CD4-positive, alpha-beta T cell treated with Interleukin-10 for 1 hour (primary cell): ENCODE data around the gene DAPP1.
A peak's percentile ranks its signal among the peaks of the same experiment; 100 is the strongest.

ENCODE experiments used
- DNase-seq: peaks from one replicate; pipeline ENCODE4 v3.0.0-alpha.2; 2020

The DAPP1 gene

DNA sequence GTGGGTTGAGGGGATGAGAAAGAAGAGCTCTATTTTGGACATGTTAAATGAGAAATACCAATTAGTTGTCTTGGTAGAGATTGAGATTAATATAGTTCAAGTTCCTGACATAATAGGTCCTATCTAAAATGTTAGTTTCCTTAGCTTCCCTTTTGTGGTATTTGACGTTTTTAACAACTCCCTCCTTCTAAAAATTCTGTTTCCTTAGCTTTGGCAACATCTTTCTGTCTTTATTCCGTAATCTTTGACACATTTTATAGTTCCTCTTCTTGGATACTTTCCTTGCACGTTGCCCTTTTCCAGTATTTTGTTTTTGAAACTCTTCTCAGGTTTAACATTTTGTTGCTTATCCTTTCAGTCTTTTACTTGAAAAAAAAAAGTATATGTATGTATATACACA, 40.7 kb downstream of the DAPP1 start:
- no peak for DNase-seq

DNA sequence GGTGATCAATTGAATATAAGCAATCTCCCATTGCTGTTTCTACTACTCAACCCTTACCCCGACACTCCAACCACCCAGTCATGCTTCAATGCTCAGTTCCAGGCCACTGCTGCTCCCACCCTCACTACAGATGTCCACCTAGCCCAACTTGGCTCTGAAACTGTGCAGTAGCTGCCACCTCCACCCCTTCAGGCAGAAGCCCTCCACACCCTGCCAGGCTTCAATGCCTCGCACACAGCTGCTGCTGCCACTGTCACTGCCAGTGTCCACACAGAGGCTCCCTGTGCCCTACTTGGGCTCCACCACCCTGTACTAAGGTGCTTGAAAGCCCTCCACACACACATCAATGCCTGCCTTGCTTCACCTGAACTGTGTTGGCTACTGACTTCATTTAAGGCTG, 43.0 kb downstream of the DAPP1 start:
- DNase-seq = no peak

DNA sequence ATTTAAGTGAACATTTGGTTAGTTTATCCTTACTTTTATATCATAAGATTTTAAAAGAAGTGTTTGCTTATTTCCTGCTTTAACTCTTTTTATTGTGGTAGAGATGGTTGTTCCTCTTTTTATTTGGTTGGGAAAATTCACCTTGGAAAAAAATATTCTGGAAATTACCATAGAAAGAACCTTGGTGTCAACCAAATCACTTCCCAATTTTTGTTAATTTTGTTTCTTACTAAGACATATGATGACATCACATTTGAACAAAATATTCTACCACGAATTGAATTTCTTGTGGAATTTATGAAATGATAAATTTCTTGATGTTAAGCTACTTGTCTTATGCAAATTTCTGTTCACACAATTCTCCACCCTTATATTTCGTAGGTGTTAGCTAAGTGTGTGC, 43.9 kb downstream of the DAPP1 start:
- no peak for DNase-seq

DNA sequence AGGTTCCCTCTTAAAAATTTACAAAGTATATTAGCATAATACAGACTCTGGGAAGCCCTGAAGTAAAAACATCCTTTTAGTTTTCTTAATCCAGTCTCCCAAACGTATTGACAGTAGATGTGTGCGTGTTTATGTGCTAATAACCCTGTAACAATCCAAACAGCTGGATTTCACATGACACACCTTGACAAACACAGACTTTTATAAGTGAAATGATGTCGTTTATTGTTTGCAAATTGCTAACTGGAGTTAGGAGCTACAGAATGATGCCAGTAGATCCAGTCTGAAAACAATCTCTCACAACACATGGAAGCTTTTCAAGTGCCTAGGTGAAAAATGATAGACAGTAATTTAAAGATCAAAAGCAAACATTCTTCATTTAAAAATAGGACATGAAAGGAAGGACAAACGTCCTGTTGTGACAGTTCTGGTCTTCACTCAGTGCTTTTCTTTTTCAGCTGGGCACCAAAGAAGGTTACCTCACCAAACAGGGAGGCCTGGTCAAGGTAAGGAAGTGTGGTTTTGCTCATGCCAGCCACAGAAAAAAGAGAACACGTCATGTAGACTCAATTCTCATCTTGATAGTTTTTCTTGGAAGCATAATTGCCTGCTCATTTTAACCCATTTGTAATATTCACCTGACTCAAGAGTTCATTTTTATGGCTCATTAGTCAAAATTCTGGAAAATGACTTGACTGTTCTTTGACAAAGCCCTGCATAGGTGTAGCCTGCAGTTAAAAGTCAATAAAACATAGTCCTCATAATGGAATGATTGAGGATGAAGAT, 44.7 kb downstream of the DAPP1 start:
- no peak for DNase-seq

DNA sequence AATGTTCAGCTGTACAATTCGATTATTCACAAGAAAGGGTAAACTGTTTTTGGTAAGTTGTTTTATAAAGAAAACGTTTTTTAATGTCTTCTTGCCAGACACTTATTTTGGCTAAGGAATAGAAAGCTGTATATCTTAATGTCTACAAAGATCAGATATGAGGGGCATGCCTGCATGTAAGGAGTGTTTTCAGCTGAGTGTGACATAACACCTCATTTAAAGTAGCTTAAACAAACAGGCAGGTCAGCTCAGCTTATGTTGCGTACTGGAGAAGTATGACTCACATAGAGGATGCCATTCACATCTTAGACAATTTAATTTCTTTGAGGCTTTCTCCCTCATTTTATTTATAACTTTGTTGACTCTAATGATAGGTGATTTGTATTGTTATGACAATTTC, 47.2 kb downstream of the DAPP1 start:
- no peak for DNase-seq

DNA sequence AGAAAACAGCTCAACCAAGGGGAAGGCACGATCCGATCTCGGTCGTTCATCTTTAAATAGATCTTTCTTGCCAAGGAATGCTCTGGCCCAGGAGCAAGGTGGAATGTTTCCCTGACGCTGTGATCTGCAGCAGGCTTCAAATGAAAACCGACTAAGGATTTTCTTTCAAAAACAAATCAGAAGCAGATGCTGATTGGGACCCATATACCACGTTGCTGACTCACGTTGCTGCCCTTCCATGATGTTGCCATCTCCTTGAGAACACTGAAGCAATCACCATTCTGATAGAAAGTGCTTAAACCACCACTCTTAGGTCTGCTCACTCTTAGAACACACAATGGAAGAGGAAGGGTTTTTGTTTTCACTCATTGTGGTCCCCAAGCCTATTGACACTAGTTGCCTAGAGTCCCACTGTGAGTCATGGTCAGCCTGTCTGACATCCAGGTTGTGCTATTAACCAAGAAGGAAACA, 51.5 kb downstream of the DAPP1 start:
- no peak for DNase-seq

DNA sequence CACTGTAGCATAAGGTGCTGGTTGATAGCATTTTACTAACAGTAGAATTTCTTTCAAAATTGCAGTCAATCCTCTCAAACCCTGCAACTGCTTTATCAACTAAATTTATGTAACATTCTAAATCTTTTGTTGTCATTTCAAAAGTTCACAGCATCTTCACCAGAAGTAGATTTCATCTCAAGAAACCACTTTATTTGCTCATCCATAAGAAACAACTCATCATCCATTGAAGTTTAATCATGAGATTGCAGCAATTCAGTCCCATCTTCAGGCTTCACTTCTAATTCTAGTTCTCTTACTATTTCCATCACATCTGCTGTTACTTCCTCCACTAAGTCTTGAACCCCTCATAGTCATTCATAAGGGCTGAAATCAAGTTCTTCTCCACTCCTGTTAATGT, 55.9 kb downstream of the DAPP1 start:
- DNase-seq = no peak

DNA sequence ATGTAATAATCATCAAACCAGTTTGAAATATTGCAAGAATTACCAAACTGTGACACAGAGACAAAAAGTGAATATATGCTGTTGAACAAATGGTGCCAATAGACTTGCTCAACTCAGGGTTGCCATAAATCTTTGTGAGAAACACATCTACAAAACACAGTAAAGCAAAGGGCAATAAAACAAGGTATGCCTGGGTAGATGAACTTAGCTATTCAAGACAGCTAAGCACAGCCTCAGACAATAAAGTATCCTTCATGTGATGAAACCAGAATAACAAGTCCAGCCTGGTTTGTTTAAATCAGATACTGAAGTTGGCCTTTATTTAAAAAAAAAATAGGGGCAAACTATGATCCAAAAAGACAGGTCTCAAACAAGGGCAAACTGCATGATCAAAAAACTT, 58.4 kb downstream of the DAPP1 start:
- DNase-seq = no peak

DNA sequence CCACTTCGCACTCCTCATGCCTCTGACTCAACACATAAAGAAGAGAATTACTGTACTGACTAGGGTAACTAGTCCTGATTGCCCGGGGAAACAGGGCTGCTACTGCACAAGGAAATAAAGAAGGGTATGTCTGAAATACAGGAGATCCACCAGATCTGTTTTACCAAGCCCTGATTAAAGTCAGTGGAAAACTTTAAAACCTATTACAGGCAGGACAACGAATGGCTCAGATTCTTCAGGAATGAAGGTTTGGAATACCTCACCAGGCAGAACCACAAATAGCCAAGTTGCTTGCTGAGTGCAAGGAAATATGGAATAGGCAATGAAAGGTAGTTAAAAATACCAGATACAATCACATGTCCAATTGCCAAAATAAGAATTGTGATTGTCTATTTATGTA, 60.3 kb downstream of the DAPP1 start:
- DNase-seq = no peak

DNA sequence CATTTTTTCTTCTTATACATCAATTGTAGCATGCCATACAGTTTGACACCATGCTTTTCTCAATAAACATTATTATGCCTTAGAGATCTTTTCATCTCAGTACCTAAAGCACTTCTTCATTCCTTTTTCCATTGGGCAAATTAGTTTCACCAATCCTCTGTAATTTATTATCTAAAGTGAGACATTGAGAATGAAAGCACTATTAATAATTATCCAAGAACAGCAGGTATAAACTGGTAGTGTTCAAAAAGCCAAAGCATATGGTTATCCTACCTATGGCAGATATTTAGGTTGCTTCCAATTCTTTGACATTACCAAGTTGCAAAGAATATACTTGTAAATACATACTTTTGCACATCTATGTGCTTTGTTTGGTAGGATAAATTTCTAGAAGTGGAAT, 62.0 kb downstream of the DAPP1 start:
- no peak for DNase-seq

DNA sequence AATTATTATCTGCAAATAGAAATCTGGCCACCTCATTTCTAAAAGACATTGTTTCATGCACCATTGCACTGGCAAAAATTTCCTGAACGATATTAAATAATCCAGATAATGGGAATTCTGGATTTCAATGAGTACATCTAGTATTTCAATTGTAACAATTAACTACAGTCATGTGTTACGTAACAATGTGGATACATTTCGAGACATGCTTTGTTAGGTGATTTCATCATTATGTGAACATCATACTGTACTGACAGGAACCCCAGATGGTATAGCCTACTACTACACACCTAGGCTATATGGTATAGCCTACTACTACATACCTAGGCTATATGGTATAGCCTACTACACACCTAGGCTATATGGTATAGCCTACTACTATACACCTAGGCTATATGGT, 62.8 kb downstream of the DAPP1 start:
- DNase-seq = no peak

DNA sequence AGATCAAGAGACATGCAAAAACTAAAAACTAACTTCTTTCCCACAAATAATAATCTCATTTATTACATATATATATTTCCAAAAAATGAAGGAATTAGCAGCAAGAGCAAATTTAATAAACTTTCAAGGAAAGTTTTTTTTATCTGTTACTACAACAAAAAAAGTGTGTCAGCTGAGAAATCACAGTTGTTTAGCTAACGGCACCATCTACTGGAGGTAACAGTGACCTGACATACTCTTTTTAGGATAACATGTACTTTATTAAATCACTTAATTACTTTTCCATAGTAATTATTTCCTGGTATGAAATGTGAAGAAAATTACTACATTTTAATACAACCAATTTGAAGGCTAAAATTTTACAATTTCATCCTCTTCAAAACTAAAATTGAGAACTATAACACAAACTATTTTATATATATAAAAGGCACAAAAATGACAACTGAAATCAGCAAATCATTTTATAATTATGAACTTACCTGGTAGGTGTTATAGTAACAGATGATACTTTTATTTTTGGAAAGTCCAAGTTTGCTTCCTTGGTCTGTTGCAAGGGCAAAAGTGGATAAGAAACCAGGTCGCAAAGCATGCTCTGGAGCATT, 68.5 kb downstream of the DAPP1 start:
- DNase-seq = peak; percentile 67

DNA sequence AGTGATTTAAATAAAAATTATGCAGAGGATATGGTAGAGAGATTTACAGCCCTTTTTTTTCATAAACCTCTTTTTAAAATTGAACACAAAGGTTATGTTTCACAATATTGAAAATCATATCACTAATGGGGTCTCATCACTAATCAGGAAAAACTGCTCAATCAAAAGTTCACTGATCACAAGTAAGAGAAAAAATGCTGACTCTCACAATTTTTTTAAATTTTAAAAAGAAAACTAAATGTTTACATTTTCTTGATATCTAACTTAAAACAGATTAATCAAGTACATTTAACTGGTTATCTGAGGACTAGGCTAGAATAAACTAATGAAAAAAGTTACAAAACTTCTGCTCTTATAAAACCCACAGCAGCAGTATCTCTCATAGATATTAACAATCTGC, 69.1 kb downstream of the DAPP1 start:
- DNase-seq = no peak

DNA sequence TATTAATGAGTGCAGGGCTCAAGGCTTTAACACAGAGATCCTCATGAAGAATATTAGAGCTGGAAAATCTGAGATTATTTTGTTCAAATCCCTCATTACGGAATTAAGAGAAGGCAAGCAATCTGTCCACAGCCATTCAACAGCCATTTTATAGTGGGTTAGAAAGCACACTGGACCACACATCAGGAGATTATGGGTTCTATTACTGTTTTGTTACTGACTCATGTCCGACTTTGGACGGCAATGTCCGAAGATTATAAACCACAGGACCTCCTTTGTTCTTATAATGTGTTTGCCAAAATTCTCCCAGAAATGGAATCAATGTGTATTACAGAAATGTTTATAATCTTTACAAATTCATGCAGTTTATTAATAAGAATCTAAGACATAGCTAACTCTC, 69.5 kb downstream of the DAPP1 start:
- no peak for DNase-seq

DNA sequence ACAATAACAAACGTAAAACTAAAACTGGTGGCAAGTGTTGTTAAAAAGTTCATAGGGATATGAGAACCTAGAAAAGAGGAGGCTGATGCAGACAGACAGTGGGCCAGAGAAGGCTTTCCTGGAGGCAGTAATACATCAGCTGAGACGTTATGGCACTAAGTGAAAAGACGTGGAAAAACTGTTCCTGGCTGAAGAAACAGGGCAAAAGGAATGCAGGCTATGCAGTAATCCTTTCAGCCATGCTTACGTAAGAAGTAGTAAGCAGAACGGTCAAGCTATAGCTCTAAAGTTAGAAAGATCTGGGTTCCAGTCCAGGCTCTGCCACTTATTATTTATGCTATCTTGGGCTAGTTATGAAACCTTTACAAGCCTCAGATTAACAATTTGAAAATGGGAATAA, 71.2 kb downstream of the DAPP1 start:
- no peak for DNase-seq

DNA sequence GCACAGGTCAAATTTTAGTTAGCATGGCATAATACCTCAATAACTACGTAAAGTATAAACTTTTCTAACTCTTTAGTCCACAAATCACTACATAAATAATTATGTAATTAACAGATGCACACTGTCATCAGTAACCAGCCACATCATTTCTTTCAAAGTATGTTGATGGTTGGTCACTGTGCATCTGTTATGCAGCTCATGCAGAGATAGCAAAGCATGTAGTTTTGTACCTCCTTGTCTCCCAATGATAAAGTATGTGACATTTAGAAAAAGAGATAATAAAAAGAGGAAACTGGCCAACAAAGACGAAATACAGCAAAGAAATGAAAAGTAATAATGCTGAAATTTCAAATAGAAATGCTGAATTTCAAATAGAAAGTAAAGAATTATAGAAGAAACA, 74.7 kb downstream of the DAPP1 start:
- DNase-seq = no peak

DNA sequence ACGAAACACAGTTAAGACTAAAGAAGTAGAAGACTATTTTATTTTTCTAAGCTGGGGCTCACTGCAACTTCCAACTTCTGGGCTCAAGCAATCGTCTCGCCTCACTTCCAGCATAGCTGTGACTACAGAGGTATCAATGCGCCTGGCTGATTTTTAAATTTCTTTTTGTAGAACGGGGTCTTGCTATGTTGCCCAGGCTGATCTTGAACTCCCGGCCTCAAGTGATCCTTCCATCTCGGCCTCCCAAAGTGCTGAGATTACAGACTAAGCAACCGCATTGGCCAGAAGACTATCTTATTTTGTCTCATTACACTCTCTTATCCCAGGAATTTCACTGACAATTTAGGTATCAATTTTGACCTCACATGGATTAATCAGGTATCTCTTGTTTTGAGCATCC, 76.4 kb downstream of the DAPP1 start:
- no peak for DNase-seq

DNA sequence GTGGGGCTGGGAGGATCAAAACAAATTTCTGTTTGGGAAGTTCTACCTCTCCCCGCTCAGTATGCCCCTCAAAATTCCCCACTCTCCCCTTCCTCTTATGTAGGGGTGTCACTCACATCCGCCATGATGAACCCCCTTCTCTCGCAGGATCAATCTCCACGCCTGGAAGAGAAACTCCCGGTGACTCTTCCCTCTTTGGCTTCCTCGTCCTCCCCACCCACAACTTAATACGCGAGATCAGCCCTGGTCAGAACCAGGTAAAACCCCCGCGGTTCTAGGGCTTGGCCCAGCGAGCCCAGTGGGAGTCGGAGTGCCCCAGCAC, 77.2 kb downstream of the DAPP1 start:
- DNase-seq = no peak

DNA sequence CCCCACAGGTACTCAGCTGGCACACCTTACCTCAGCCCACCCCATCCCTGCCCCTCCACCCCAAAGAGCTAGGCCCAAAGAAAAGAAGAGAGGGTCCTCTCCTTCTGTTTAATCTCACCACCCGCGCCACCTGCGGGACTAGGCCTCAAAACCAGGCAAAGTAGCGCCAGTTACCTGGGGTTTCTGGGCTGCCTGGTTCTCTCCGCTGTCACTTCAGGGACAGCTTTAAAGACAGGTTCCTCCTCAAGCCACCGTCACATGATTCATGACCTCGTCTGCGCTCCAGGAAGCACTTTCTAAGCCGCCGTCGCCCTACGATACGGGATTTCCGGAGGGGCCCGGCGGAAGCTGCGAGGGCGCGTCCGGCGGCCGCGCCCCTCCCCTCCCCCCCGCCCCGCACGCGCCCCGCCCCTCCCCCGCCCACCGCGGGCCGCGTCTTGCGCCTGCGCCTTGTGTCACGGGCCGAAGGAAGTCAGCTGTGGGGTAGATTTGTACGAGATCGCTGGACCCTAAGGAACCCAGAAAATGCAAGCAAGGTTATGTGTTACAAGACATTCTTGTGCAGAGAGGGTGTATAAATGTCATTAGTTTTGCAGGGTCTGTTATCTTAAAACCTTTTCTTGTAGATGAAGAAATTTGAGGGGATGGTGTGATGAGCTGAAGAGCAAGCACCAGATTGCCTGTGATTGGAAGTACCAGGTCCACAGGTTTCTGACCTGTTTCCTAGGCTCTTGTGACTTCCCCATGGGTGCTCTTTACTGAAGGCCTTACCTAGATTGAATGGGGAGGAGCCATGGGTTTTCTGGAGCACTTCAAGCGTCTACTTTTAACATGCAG, 77.8 kb downstream of the DAPP1 start, which contains the start of gene LAMTOR3:
Gene LAMTOR3, minus strand, starts transcription at position 267 of the 837 bp plus-strand sequence. CDS start 464 bp downstream, outside the sequence.
- peak; percentile 94 for DNase-seq

DNA sequence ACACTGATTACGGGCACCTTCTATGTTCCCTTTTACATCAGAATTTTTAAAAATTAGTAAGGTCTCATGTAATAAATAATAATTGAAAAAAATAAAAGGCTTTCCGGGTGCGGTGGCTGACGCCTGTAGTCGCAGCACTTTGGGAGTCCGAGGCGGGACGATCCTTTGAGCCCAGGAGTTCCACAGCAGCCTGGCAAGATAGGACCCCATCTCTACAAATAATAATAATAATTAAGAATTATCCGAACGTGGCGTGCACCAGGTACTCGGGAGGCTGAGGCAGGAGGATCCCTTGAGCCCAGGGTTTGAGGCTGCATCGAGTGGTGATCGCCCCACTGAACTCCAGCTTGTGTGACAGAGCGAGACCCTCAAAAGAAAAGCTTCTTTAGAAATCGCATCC, 78.4 kb downstream of the DAPP1 start:
- no peak for DNase-seq

DNA sequence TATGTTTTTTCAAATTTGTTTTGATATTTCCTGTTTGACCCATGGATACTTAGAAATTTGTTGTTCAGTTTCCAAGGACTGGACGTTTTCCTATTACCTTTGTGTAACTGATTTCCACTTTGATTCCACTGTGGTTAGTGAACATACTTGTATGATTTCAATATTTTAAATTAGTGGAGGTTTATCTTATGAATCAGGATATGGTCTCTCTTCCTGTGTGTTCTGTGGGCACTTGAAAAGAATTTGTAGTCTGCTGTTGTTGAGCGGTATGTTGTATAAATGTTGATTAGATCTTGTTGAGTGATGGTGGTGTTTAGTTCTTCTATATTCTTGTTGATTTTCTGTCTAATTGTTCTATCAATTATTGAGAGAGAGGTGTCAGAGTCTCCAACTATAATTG, 98.8 kb downstream of the DAPP1 start:
- no peak for DNase-seq

DNA sequence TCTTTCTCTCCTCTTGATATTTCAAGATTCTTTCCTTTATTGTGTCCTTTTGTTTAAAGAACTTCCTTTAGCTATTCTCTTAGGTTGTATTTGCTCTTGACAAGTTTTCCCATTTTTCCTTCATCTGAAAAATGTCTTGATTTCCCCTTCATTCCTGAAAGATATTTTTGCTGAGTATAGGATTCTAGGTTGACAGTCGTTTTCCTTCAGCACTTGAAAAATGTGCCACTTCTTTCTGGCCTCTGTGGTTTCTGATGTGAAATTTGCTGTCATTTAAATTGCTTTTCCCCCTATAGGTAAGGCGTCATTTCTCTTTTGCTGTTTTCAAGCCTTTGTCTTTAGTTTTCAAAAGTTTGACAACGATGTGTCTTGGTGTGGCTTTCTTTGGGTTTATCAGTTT, 100.9 kb downstream of the DAPP1 start:
- DNase-seq = no peak

DNA sequence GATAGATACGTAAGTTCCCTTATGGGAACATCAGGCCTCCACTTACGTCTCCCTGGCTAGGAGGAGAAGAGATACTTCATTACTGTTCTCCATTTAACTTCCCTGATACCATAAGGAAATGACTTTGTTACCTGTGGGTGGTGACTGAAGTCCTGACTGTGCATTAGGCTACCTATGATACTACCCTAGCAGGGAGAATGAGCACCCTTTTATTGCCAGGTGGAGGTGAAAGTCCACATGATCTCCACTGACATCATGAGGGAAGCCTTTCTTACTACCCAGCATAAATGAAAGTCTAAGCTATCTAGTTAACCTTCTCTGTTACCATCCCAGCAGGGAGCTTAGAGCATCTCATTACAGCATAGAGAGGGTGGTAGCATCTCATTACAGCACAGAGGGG, 102.0 kb downstream of the DAPP1 start:
- DNase-seq = no peak
